GM12874 (cell line): ENCODE results near the gene APOO.

Source experiments
- TF ChIP-seq, protein P1 (sequence below): IDR thresholded peaks from 2 replicates; pipeline ENCODE4 v1.5.1; 2011; ENCODE audit warnings: low read depth, mild to moderate bottlenecking, control low read depth, low read length, moderate library complexity; ENCODE audit not compliant: insufficient read depth

The APOO gene

DNA sequence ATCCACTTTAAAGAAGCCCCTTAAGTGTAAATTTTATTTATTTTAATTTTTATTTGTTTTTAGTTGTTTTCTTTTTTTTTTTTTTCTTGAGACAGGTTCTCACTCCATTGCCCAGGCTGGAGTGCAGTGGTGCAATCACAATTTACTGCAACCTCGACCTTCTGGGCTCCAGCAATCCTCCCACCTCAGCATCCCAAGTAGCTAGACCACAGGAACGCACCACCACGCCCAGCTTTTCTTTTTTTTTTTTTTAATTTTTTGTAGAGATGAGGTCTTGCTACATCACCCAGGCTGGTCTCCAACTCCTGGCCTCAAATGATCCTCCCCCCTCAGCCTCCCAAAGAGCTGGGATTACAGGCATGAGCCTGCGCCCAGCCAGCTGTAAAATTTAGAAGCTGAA lies 118.8 kb downstream of the APOO start:
- TF ChIP-seq, protein P1, sequence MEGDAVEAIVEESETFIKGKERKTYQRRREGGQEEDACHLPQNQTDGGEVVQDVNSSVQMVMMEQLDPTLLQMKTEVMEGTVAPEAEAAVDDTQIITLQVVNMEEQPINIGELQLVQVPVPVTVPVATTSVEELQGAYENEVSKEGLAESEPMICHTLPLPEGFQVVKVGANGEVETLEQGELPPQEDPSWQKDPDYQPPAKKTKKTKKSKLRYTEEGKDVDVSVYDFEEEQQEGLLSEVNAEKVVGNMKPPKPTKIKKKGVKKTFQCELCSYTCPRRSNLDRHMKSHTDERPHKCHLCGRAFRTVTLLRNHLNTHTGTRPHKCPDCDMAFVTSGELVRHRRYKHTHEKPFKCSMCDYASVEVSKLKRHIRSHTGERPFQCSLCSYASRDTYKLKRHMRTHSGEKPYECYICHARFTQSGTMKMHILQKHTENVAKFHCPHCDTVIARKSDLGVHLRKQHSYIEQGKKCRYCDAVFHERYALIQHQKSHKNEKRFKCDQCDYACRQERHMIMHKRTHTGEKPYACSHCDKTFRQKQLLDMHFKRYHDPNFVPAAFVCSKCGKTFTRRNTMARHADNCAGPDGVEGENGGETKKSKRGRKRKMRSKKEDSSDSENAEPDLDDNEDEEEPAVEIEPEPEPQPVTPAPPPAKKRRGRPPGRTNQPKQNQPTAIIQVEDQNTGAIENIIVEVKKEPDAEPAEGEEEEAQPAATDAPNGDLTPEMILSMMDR = no peak

DNA sequence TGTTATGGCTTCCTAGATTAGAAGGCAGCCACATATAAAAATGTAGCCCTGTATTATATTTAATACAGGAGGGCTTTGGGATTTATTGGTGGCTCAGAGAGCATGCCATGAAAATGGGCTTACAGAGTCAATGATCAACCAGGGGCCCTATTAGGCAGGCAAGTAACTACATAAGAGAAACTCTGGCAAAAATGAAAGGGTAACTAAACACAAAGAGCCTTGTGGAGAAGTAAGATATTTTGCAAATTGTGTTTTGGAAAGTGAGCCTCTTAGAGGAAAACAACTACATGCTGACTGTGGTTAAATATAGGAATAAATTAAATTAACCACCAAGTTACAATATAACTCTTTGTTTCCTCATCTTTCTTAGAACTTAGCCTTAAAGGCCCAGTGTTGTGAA lies 119.2 kb downstream of the APOO start:
- TF ChIP-seq, protein P1 = no peak

DNA sequence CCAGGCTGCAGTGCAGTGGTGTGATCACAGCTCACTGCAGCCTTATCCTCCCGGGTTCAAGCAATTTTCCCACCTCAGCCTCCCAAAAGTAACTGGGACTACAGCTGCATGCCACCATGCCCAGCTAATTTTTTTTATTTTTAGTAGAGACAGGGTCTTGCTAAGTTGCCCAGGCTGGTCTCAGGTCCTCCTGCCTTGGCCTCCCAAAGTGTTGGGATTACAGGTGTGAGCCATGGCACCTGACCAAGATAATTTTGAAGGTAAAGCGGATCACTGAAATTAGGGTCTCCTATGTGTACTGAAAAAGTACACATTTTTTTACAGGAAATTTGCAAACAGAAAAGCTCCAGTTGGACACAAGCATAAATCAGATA lies 120.0 kb downstream of the APOO start:
- TF ChIP-seq, protein P1 = no peak

DNA sequence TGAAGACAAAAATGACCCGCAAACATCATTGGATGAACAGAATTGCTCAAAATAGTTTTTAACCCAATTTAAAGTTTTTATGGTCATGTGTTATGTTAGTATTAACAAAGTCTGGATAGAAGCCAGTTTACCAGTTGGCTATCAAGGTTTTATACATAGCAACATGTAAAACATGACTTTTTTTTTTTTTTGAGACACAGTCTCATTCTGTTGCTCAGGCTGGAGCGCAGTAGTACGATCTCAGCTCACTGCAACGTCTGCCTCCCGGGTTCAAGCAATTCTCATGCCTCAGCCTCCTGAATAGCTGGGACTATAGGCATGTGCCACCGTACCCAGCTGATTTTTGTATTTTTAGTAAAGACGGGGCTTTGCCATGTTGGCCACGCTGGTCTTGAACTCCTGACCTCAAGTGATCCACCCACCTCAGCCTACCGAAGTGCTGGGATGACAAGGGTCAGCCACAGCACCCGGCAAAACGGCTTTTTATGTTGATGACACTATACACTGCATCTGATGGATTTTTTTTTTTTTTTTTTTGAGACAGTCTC lies 121.4 kb downstream of the APOO start:
- TF ChIP-seq, protein P1 = no peak

DNA sequence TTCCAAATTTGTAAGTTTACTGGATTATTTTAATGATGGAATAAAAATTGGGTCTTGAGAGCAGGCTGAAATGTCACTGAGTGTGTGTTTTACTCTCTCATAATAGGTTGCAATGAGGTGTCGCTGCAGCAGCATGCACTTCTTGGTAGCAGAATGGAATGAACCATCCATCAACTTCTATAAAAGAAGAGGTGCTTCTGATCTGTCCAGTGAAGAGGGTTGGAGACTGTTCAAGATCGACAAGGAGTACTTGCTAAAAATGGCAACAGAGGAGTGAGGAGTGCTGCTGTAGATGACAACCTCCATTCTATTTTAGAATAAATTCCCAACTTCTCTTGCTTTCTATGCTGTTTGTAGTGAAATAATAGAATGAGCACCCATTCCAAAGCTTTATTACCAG lies 122.2 kb downstream of the APOO start:
- TF ChIP-seq, protein P1 = no peak

DNA sequence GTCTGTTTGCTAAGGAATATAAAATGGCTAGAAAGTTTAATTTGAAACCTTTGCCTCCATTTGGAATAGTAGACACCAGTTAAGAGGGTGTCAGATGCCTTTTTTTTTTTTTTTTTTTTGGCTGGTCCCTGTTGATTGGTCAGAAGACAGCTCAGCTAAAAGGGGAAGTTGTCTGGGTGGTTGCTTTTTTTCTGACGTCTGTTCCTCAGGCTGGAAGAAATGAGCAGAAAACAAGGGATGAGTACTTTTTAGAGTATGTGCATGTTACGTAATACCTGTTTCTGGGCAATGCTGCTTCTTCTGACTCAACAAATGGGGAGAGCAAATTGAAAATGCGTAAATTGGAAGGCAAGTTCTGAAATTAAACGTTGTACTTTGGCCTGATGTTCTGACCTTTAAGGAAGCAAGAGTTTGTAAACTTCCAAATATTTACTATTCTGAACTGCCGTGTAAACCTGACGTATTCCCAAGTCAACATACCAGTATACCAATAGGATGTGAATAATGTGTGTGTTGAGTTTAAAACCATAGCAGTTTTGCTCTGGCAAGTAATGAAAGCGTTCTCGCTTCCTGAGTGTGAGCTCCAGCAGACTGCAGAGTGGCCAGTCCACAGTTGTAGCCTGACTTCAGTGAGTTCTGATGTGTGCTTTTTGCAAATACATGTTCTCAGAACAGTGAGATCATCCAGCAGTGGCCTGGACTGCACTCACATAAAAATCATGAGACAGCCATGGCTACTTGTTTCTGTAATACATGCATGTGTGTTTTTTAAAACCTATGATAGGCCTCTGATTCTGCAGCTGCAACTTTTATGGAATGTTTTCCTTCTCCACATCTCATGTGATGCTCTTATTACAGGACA lies 123.0 kb downstream of the APOO start:
- TF ChIP-seq, protein P1 = no peak

DNA sequence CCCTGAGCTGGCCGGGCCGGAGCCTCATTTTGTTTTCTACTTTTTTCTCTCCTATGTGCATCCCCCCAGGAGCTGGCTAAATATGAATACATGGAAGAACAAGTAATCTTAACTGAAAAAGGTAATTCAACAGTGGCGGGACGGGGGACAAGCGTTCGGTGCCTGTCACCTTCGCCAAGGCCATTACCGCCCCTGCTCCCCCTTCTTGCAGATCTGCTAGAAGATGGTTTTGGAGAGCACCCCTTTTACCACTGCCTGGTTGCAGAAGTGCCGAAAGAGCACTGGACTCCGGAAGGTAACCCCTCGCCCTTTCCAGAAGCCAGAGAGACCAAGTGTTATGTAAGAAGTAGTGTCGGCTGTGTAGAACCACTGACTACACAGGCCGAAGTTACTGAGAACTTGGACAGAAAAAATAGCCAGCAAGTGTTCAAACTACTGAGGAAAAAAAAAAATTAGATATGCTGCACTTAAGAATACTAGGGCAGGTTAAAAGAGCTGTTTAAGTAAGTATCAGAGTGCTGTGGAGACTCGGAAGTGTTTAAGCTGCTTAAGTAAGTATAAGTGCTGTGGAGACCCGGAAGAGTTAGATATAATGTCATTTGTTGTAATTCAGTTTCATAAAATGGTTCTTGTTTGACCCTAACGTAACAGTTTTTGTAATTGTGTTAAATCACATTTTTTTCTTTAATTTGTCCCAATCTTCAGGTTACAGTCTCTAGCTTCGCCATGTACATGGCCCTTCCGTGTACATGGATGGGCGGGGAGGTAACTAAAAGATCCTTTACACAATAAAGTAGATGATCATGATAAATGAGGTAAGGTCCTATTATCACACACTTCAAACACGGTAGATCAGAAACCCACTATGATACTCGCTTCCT lies 123.9 kb downstream of the APOO start:
- TF ChIP-seq, protein P1 = no peak
